Prostate gland (tissue), 2 donors: ENCODE measurements around the gene KLF16.

Experiments
- CTCF ChIP-seq, 4 experiments: fragments of 200-600 bp in 2 of 4; fragments of 450-650 bp in 2 of 4; sonication (generic) in 2 of 4; IDR thresholded peaks; 1 replicate in 3 of 4; 2 replicates in 1 of 4; pipeline ENCODE4 v1.5.1; 2016 to 2019; ENCODE audit warnings: antibody characterized with exemption in 4 of 4, mild to moderate bottlenecking in 2 of 4, moderate library complexity in 2 of 4
- POLR2A ChIP-seq: fragments of 450-650 bp; IDR thresholded peaks from one replicate; pipeline ENCODE4 v1.6.1; 2016; ENCODE audit warnings: antibody characterized with exemption, mild to moderate bottlenecking
- POLR2AphosphoS5 ChIP-seq: sonication (generic); formaldehyde crosslinking; IDR thresholded peaks from one replicate; pipeline ENCODE4 v1.6.1; 2017; ENCODE audit warnings: antibody characterized with exemption

GRCh38 chr19:1805401-1806183 is 57.8 kb downstream of the KLF16 start:
- TF ChIP-seq CTCF (IDR thresholded peaks at IDR 0.05) (no peak), POLR2A (no peak), POLR2AphosphoS5 (no peak)
